Muscle of leg (tissue), 11 donors: ENCODE results near the gene ZNF618. TPM values are rescaled to one million over a fixed set of nuclear protein-coding genes. Genes with fewer than 3 reads are reported as not detected.

Experiments used
- DNase-seq: peaks from one replicate; pipeline ENCODE4 v3.0.0; 2013
- H3K27ac ChIP-seq: one replicate; pipeline ENCODE4 v1.5.1; 2013; ENCODE audit warnings: mild to moderate bottlenecking, low read length, control low read depth
- H3K27me3 ChIP-seq: one replicate; pipeline ENCODE4 v1.6.1; 2013; ENCODE audit warnings: low read length; ENCODE audit not compliant: control insufficient read depth, insufficient read depth
- H3K36me3 ChIP-seq: one replicate; pipeline ENCODE4 v1.6.1; 2013; ENCODE audit warnings: low read length; ENCODE audit not compliant: control insufficient read depth, insufficient read depth
- H3K4me1 ChIP-seq: one replicate; pipeline ENCODE4 v1.6.1; 2013; ENCODE audit warnings: low read length; ENCODE audit not compliant: control insufficient read depth, insufficient read depth
- H3K4me3 ChIP-seq: one replicate; pipeline ENCODE4 v1.5.1; 2013; ENCODE audit warnings: low read length, control low read depth
- H3K9me3 ChIP-seq: replicated peaks from 2 replicates; pipeline ENCODE4 v1.6.1; 2013; ENCODE audit warnings: low read depth, low read length; ENCODE audit not compliant: control insufficient read depth
- WGBS: methylation state at CpG from one replicate; pipeline ENCODE4 v1.1.5; 2013; ENCODE audit warnings: missing lambda C conversion rate; ENCODE audit not compliant: insufficient coverage; 5-methylcytosine and 5-hydroxymethylcytosine counted together
- polyA plus RNA-seq, 8 donors: library from polyadenylated mRNA; unstranded; fragments of 120-200 nt; gene quantifications; one replicate each; pipeline versions ENCODE4 v1.2.1 to v1.2.3, GENCODE V29; 2013; ENCODE audit warnings: inconsistent platforms in 1 of 8, low replicate concordance in 1 of 8; ENCODE audit not compliant: insufficient read length in 8 of 8, insufficient read depth in 1 of 8
- total RNA-seq: library from RNA; stranded (reverse); fragments of 120-200 nt; gene quantifications from one replicate; pipeline ENCODE4 v1.2.4, GENCODE V29; 2013

Gene ZNF618
- total and polyA plus RNA-seq, 9 donors, result 6.4 to 21.8 (median 16.1) TPM

DNA sequence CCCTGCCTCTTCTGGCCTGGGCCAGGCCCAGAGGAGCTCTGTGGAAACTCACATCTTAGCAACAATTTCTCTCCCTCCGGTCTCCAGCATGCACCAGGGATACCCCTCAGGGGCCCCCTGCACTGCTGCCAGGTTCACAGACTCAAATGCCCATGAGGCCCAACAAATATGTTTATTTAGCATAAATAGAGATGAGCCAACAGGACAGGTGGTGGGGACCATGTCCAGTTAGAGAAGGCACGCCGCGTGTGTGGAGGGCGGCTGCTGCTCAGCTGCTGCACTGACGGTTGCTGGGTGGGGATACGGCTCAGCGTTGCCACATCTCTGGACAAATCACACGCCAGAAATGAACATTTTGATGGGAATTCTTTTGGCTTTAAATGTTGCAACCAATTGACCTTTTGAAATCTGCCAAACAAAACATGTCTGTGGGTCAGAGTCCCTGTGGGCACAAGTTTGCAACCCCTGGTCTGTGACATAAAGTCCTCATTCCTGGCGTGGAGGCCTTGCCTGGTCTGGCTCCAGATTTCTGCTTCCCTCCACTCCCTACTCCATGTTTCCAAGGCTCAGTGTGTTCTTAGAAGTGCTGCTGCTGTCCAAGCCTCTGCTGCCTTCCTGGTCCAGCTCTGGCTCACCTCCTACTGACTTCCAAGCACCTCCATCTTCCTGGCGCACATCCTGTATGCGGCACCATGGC, 113.1 kb downstream of the ZNF618 start:
- 40% methylated on average over 11 of the region's 12 CpGs for WGBS

DNA sequence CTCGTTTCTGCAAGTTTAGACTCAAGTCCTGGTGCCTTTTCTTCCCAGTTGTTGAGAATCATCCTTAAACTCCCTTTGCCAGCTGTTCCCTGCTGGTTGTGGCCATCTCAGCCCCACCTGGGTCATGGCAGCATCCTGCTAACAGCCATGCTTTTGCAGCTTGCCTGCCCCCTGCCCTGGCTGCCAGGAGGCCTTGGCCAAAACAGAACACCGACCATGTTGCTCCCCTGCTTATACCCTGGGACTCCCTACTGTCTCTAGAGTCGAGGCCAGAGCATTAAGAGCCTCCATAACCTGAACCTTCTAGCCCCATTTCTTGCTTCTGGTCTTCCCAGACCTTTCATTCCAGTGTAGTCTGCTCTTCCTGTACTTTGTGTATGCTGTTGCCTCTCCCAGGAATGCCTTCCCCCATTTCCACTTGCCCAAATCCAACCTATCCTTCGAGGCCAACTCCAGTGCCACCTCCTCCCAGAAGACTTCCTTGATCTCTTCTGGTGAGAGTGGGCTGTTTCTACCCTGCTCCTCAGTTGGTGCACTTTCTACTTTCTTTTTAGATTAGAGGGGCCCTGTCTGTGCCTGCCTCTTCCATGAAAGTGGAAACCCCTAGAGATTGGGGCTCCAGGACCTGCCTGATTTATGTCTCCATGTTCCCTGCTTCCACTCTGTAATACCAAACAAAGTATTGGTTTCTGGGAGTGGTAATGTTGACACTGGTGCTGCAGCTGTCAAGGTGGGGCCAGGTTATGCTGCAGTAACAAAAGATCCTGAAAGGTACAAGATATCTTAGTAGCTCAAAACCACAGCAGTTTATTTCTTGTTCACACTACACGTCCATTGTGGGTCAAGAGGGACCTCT, 113.8 kb downstream of the ZNF618 start:
- DNase-seq, result no peak
- WGBS, result 55% methylated on average over 3 of the region's 5 CpGs
- Histone ChIP-seq H3K9me3 (no peaks in the 10 kb centered on the region), H3K4me3 (no peak overlapping the region), H3K27me3 (no peaks in the 10 kb centered on the region), H3K36me3 (peaks cover 14% of the 10 kb centered on the region), H3K4me1 (peaks cover 91% of the 10 kb centered on the region), H3K27ac (peak overlapping the region; percentile 91)

More for the DNA sequence above, 113.1 kb downstream of the ZNF618 start:
- H3K27me3 ChIP-seq, result no peaks in the 10 kb centered on the region
- DNase-seq, result peak; percentile 92
- no peak overlapping the region for H3K4me3 ChIP-seq
- peaks cover 18% of the 10 kb centered on the region for H3K36me3 ChIP-seq
- H3K4me1 ChIP-seq, result peaks cover 87% of the 10 kb centered on the region
- no peaks in the 10 kb centered on the region for H3K9me3 ChIP-seq
- H3K27ac ChIP-seq, result peak overlapping the region; percentile 91

DNA sequence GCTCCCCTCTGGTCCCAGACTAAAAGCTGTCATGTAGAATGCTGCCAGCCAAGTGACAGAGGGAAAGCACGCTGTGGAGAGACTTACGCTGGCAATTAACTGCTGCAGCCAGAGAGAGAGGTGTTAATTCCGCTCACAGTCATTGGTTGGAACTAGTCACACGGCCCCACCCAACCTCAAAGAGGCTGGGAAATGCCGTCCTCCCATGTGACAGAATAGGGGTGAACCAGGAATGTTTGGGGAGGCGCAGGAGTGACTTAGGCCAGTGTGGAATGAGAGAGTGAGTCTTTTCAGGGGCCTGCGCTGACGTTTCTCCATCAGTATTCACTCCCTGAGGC, 114.4 kb downstream of the ZNF618 start:
- DNase-seq, result no peak
- Histone ChIP-seq H3K9me3 (no peaks in the 10 kb centered on the region), H3K4me3 (no peak overlapping the region), H3K27ac (peak overlapping the region; percentile 91), H3K36me3 (peaks cover 14% of the 10 kb centered on the region), H3K4me1 (peaks cover 89% of the 10 kb centered on the region), H3K27me3 (no peaks in the 10 kb centered on the region)
- WGBS, result 53% methylated on average over 5 of the region's 8 CpGs

DNA sequence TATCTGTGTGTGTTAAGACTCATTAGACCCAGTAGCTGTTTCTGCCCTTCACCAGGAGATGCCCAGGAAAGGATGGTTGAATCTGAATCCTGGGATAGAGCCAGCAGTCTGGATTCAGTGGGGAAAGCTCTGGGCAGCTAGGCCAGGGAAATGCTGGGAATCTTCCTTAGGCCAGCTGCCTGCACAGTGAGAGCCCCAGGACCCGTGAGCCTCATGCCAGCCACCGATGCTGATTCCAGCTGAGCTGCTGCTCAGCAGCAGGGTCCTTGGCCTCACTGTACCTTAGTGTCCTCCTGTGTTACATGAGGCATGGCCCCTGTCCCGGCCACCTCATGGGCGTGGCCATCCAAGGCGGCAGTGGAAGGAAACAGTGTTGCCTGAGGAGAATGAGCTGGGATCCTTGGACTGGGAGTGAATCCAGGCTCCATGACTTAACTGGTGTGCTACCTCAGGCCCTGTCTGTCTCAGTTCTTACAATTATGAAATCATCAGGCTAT, 114.9 kb downstream of the ZNF618 start:
- H3K4me1 ChIP-seq, result peaks cover 91% of the 10 kb centered on the region
- WGBS, result 69% methylated on average over 3 of the region's 5 CpGs
- DNase-seq, result peak; percentile 51
- peak overlapping the region; percentile 91 for H3K27ac ChIP-seq
- H3K27me3 ChIP-seq, result no peaks in the 10 kb centered on the region
- H3K9me3 ChIP-seq, result no peaks in the 10 kb centered on the region
- H3K4me3 ChIP-seq, result no peak overlapping the region
- H3K36me3 ChIP-seq, result peaks cover 12% of the 10 kb centered on the region

DNA sequence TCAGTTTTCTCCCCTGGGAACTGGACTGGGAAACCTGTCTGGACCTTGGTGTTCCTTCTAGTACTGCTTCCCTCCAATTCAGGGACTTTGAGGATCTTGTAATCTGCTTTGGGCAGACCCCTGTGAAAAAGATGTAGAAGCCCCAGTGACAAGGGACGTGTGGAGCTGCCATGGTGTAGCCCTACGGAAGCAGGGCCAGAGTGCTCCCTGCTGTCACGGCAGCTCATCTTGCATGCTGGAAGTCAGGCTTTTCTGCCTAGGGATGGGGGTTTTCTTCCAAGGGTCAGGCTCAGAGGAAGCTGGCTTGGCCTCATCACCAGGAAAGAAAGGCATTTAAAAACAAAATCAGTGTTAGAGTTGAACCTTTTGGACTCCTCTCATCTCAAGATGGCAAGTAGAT, 115.6 kb downstream of the ZNF618 start:
- H3K9me3 ChIP-seq, result no peaks in the 10 kb centered on the region
- peak overlapping the region; percentile 91 for H3K27ac ChIP-seq
- 81% methylated on average over 3 of the region's 3 CpGs for WGBS
- H3K36me3 ChIP-seq, result peaks cover 12% of the 10 kb centered on the region
- peaks cover 88% of the 10 kb centered on the region for H3K4me1 ChIP-seq
- no peaks in the 10 kb centered on the region for H3K27me3 ChIP-seq
- DNase-seq, result no peak
- H3K4me3 ChIP-seq, result no peak overlapping the region

DNA sequence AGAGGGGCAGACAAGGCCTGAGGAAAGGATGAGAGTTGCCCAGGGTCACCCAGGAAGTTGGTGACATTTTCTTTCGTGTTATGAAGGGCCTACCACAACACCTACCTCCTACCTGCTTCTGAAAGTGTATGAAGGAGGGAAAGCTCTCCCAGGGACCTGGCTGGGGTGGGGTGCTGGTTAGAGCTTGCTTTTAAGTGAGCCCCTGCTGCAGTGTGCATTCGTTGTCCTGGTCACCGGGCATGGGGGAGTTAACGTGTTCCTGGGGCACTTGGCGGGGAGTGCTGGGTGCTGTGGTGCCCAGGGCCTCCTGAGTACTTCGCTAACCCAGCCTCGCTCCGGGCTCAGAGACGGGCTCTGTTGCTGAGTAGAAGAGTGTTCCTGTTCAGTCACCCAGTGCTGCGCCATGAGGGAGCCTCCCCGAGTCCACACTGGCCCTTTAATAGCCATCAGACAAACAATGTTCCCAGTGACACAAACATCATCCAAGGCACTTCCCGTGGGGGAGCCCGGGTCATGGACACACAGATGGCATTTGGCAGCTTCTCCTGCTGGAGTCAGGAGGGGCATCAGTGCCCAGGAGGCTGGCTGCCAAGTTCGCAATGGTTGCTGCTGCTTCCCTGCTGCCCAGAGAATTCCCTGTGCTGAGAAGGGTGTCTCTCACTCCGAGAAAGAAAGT, 116.3 kb downstream of the ZNF618 start:
- H3K27me3 ChIP-seq, result no peaks in the 10 kb centered on the region
- peaks cover 84% of the 10 kb centered on the region for H3K4me1 ChIP-seq
- peak; percentile 75 for DNase-seq
- H3K27ac ChIP-seq, result peak overlapping the region; percentile 17
- H3K4me3 ChIP-seq, result no peak overlapping the region
- peaks cover 14% of the 10 kb centered on the region for H3K36me3 ChIP-seq
- 78% methylated on average over 8 of the region's 15 CpGs for WGBS
- H3K9me3 ChIP-seq, result no peaks in the 10 kb centered on the region

DNA sequence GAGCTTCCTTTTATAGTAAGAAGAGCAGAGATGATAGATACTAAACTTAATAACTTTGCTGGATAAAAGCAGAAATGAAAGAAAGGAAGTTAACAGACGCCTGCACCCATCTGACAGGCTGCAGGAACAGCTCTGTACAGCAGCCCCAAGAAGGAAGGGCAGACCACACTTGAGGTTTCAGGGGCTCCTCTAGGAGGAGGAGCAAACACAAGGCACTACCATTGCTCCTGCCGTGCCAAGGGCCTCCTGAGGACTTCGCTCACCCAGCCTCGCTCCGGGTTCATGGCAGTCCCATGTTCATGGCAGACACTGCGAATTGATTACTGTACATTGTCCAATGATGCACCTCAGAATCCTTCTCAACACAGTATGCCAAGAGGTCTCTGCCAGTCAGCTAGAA, 116.9 kb downstream of the ZNF618 start:
- 61% methylated on average over 3 of the region's 6 CpGs for WGBS
- peaks cover 83% of the 10 kb centered on the region for H3K4me1 ChIP-seq
- peaks cover 19% of the 10 kb centered on the region for H3K36me3 ChIP-seq
- no peak for DNase-seq
- H3K27me3 ChIP-seq, result no peaks in the 10 kb centered on the region
- no peak overlapping the region for H3K4me3 ChIP-seq
- no peaks in the 10 kb centered on the region for H3K9me3 ChIP-seq
- peak overlapping the region; percentile 17 for H3K27ac ChIP-seq

DNA sequence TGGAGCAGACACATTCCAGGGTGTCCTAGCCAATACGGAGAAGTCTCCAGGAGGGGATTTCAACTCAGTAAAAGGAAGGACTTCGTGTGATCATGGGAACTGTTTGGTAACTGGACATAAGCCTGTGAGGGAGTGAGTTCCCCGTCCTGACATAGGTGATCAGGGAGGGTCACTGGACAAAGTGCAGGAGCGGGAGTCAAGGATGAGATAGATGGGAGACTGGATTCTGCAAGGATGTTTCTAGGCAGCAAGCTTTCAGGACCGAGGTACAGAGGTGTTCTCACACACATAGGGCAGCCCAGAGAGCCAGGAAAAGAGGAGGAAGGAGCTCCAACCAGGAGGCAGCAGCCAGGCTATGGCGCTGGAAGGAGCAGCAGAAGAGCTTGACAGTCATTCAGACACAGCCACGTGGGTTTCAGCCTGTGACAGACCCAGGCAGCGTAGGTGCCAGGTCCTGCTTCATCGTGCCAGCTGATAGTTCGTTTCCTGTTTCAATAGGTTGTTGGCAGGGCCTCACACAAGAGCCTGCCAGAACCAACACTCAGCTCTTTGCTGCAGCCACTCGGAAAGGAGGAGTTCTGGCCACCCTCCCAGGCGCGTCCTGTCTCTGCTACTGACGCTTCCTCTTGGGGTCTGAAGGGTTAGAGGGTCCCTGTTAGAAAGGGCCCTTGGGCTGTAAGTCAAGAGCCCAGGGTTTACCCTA, 117.9 kb downstream of the ZNF618 start:
- H3K4me3 ChIP-seq, result no peak overlapping the region
- peak; percentile 90 for DNase-seq
- H3K9me3 ChIP-seq, result no peaks in the 10 kb centered on the region
- peak overlapping the region; percentile 18 for H3K27ac ChIP-seq
- H3K27me3 ChIP-seq, result no peaks in the 10 kb centered on the region
- 39% methylated on average over 9 of the region's 14 CpGs for WGBS
- H3K4me1 ChIP-seq, result peaks cover 83% of the 10 kb centered on the region
- H3K36me3 ChIP-seq, result peaks cover 19% of the 10 kb centered on the region

DNA sequence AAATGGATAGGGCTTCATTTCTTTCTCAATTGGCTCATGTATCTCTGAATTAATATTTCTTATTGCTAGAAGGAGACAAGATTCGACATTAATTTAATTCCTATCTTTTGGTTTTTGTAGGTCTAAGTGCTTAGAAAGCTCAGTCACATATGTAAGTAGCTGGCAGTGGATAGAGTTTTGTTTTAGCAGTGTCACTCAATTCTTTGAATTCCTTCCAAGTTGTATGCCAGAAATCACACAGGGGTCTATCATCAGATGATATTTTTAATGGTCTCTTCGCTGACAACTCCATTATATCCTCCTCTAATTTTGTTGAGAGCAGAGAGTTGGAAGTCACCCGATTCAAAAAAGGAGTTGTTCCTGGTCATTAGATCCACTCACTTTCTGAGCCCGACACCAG, 119.3 kb downstream of the ZNF618 start:
- no peak overlapping the region for H3K4me3 ChIP-seq
- no peaks in the 10 kb centered on the region for H3K27me3 ChIP-seq
- no peaks in the 10 kb centered on the region for H3K9me3 ChIP-seq
- no peak for DNase-seq
- H3K36me3 ChIP-seq, result peaks cover 22% of the 10 kb centered on the region
- 90% methylated on average over 2 of the region's 4 CpGs for WGBS
- H3K4me1 ChIP-seq, result peaks cover 69% of the 10 kb centered on the region
- no peak overlapping the region for H3K27ac ChIP-seq
